Smooth muscle cell (in vitro differentiated cells): ENCODE results near the gene MRTFB. TPM values are rescaled to one million over a fixed set of nuclear protein-coding genes. Genes with fewer than 3 reads are reported as not detected.
A peak's percentile ranks its signal among the peaks of the same experiment; 100 is the strongest.

Experiments used
- DNase-seq: peaks from one replicate; lab custom pipeline; 2025; ENCODE audit not compliant: unreplicated experiment; lab: John Stamatoyannopoulos, UW
- H2AFZ ChIP-seq: fragments of 200-600 bp; sonication (generic); 2 replicates; pipeline ENCODE4 v1.6.0; 2016; ENCODE audit warnings: antibody characterized with exemption, low read depth, mild to moderate bottlenecking
- H3F3A ChIP-seq: fragments of 200-600 bp; sonication (generic); 2 replicates; pipeline ENCODE4 v1.6.0; 2017; ENCODE audit warnings: antibody characterized with exemption, low read depth
- H3K27ac ChIP-seq: fragments of 200-600 bp; sonication (generic); 2 replicates; pipeline ENCODE4 v1.5.1; 2016; ENCODE audit warnings: low read depth, mild to moderate bottlenecking
- H3K27me3 ChIP-seq: fragments of 200-600 bp; sonication (generic); 2 replicates; pipeline ENCODE4 v1.6.1; 2016; ENCODE audit warnings: low read depth, mild to moderate bottlenecking
- H3K36me3 ChIP-seq: fragments of 200-600 bp; sonication (generic); 2 replicates; pipeline ENCODE4 v1.5.1; 2016; ENCODE audit warnings: low read depth
- H3K4me1 ChIP-seq: fragments of 200-600 bp; sonication (generic); 2 replicates; pipeline ENCODE4 v1.5.1; 2016; ENCODE audit warnings: low read depth
- H3K4me2 ChIP-seq: fragments of 200-600 bp; sonication (generic); 2 replicates; pipeline ENCODE4 v1.6.0; 2016; ENCODE audit warnings: mild to moderate bottlenecking
- H3K4me3 ChIP-seq: fragments of 200-600 bp; sonication (generic); 2 replicates; pipeline ENCODE4 v1.5.1; 2016; ENCODE audit warnings: mild to moderate bottlenecking
- H3K79me2 ChIP-seq: fragments of 200-600 bp; sonication (generic); 2 replicates; pipeline ENCODE4 v1.6.0; 2016; ENCODE audit warnings: low read depth, mild to moderate bottlenecking
- H3K9ac ChIP-seq: fragments of 200-600 bp; sonication (generic); 2 replicates; pipeline ENCODE4 v1.6.0; 2016; ENCODE audit warnings: low read depth
- H3K9me3 ChIP-seq: fragments of 200-600 bp; sonication (generic); replicated peaks from 2 replicates; pipeline ENCODE4 v1.5.1; 2016; ENCODE audit warnings: low read depth
- H4K20me1 ChIP-seq: fragments of 200-600 bp; sonication (generic); 2 replicates; pipeline ENCODE4 v1.6.0; 2016; ENCODE audit warnings: low read depth
- WGBS: methylation state at CpG from one replicate; pipeline ENCODE4 v1.1.7; 2016; ENCODE audit warnings: low lambda C conversion rate; 5-methylcytosine and 5-hydroxymethylcytosine counted together
- polyA plus RNA-seq: library from polyadenylated mRNA; unstranded; fragments of >200 nt; fragmentation: Nextera tagmentation; extraction: Ambion mirVana; gene quantifications from 2 replicates; pipeline ENCODE4 v1.2.1, GENCODE V29; 2016
- total RNA-seq: library from RNA; depleted of rRNA; stranded (reverse); fragments of >200 nt; gene quantifications from 2 replicates; pipeline ENCODE4 v1.2.3, GENCODE V29; 2014
- TF ChIP-seq, protein P1 (sequence below): fragments of 200-600 bp; sonication (generic); IDR thresholded peaks from 2 replicates; pipeline ENCODE4 v1.5.1; 2017; ENCODE audit warnings: borderline replicate concordance, mild to moderate bottlenecking, antibody characterized with exemption; ENCODE audit not compliant: insufficient read depth, poor library complexity, severe bottlenecking

Gene MRTFB
- total and polyA plus RNA-seq, 2 experiments from 2014 or later, result 6.8 to 22.6 TPM

DNA sequence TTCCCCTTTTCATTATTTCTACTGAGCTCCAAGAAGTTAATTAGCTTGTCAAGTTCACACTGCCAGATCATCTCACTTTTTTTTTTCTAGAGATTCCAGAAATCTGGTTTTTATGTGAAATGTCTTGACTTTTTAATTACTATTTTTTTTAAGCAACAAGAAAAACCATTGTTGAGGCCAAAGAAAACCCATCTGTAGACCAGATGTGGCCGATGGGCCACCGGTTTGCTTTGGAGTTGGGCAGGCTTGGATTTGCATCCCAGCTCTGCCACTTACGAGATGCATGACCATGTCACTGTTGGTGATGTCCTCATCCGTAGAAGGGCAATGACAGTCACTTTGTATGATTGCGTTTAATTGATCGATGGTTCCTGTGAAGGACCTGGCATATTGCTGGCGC, 34.2 kb upstream of the MRTFB start:
- no peak for DNase-seq
- WGBS, result 89% methylated on average over 7 of the region's 7 CpGs

DNA sequence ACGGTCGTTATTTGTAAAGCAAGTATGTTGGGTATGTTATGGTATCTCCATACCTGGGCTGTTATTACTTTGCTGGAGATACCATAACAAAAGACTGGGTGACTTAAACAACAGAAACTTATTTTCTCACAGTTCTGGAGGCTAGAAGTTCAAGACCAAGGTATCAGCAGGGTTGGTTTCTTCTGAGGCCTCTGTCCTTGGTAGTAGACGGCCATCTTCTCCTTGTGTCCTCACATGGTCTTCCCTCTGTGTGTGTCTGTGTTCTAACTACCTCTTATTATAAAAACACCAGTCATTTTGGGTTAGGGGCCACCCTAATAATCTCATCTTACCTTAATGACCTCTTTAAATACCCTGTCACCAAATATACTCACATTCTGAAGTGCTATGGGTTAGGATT, 33.2 kb upstream of the MRTFB start:
- Histone ChIP-seq H4K20me1 (no peaks in the 10 kb centered on the region), H3K9ac (no peak overlapping the region), H3K4me2 (no peak overlapping the region), H3K4me3 (no peak overlapping the region), H3K9me3 (no peaks in the 10 kb centered on the region), H3F3A (no peaks in the 10 kb centered on the region), H3K79me2 (no peaks in the 10 kb centered on the region), H3K4me1 (no peaks in the 10 kb centered on the region), H3K27ac (no peak overlapping the region), H3K36me3 (no peaks in the 10 kb centered on the region), H2AFZ (no peak overlapping the region), H3K27me3 (no peaks in the 10 kb centered on the region)
- no peak for DNase-seq
- WGBS, result 97% methylated on average over 3 of the region's 3 CpGs
- TF ChIP-seq, protein P1, sequence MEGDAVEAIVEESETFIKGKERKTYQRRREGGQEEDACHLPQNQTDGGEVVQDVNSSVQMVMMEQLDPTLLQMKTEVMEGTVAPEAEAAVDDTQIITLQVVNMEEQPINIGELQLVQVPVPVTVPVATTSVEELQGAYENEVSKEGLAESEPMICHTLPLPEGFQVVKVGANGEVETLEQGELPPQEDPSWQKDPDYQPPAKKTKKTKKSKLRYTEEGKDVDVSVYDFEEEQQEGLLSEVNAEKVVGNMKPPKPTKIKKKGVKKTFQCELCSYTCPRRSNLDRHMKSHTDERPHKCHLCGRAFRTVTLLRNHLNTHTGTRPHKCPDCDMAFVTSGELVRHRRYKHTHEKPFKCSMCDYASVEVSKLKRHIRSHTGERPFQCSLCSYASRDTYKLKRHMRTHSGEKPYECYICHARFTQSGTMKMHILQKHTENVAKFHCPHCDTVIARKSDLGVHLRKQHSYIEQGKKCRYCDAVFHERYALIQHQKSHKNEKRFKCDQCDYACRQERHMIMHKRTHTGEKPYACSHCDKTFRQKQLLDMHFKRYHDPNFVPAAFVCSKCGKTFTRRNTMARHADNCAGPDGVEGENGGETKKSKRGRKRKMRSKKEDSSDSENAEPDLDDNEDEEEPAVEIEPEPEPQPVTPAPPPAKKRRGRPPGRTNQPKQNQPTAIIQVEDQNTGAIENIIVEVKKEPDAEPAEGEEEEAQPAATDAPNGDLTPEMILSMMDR, result no peak

More for the DNA sequence above, 34.2 kb upstream of the MRTFB start:
- no peaks in the 10 kb centered on the region for H4K20me1 ChIP-seq
- no peaks in the 10 kb centered on the region for H3K79me2 ChIP-seq
- TF ChIP-seq, protein P1, result no peak
- H3F3A ChIP-seq, result no peaks in the 10 kb centered on the region
- no peaks in the 10 kb centered on the region for H3K4me1 ChIP-seq
- no peak overlapping the region for H3K4me3 ChIP-seq
- H2AFZ ChIP-seq, result no peak overlapping the region
- H3K4me2 ChIP-seq, result no peak overlapping the region
- no peaks in the 10 kb centered on the region for H3K27me3 ChIP-seq
- H3K9me3 ChIP-seq, result no peaks in the 10 kb centered on the region
- no peak overlapping the region for H3K9ac ChIP-seq
- no peak overlapping the region for H3K27ac ChIP-seq
- H3K36me3 ChIP-seq, result no peaks in the 10 kb centered on the region

- Histone ChIP-seq H3K36me3 (no peaks in the 10 kb centered on the region), H3K27ac (no peak overlapping the region), H3F3A (no peaks in the 10 kb centered on the region), H3K9ac (no peak overlapping the region), H3K27me3 (no peaks in the 10 kb centered on the region), H3K4me3 (no peak overlapping the region), H3K9me3 (no peaks in the 10 kb centered on the region), H3K4me1 (no peaks in the 10 kb centered on the region), H4K20me1 (no peaks in the 10 kb centered on the region), H3K4me2 (no peak overlapping the region), H2AFZ (no peak overlapping the region), H3K79me2 (no peaks in the 10 kb centered on the region)
- 94% methylated on average over 4 of the region's 4 CpGs for WGBS
- TF ChIP-seq, protein P1, result no peak
- DNase-seq, result no peak
These were observed 30.0 kb upstream of the MRTFB start for GRCh38 chr16:14041164-14041563.

DNA sequence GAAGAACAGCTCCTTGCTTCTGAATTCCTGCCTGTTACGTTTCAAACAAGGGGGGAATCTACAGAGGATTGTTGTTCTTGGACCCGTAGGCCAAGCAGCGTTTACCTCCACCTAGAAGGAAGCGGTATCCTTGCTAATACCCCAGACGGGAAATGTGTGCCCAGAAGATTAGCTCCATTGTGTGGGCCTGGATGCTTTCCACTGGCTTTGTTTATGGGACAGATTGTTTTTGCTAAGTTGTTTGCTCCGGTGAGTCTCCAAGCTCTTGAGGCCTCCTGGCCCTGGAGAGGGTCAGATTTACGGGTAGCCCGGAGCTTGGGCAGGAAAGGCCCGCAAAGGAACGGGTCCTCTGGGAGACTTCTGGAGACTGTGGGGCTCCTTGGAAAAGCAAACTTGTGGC, 28.4 kb upstream of the MRTFB start:
- no peak overlapping the region for H3K27ac ChIP-seq

More for the DNA sequence above, 28.4 kb upstream of the MRTFB start:
- Histone ChIP-seq H4K20me1 (no peaks in the 10 kb centered on the region), H3F3A (no peaks in the 10 kb centered on the region), H3K9me3 (no peaks in the 10 kb centered on the region), H3K9ac (no peak overlapping the region), H3K4me1 (no peaks in the 10 kb centered on the region), H3K4me3 (no peak overlapping the region), H3K27me3 (no peaks in the 10 kb centered on the region), H2AFZ (peak overlapping the region; percentile 49), H3K4me2 (no peak overlapping the region), H3K79me2 (no peaks in the 10 kb centered on the region), H3K36me3 (no peaks in the 10 kb centered on the region)
- DNase-seq, result no peak
- TF ChIP-seq, protein P1, result no peak
- 75% methylated on average over 10 of the region's 10 CpGs for WGBS
